ENCODE results near the gene MANBA.
"Not testable (repeated sequence)": the region's sequence is repeated elsewhere in the genome, so short reads cannot be mapped to it uniquely, and the experiment has no call there.

The MANBA gene

GRCh38 chr4:102761906-102762305, 1.1 kb upstream of the MANBA start:
- no peak for DNase-seq (ENCODE audit: low read depth)

GRCh38 chr4:102761296-102761701, 531 bp upstream of the MANBA start:
- no peak for DNase-seq (ENCODE audit: low read depth)

GRCh38 chr4:102759831-102760644, 730 bp downstream of the MANBA start:
- peak; percentile 15 for DNase-seq (ENCODE audit: low read depth)

GRCh38 chr4:102758241-102759160, 2.3 kb downstream of the MANBA start:
- no peak for DNase-seq (ENCODE audit: low read depth)

- DNase-seq (ENCODE audit: low read depth) = no peak
Measured at GRCh38 chr4:102757681-102758080, 3.1 kb downstream of the MANBA start.

GRCh38 chr4:102754044-102754443, 6.7 kb downstream of the MANBA start:
- no peak for DNase-seq (ENCODE audit: low read depth)

- DNase-seq (ENCODE audit: low read depth) = no peak
Measured at GRCh38 chr4:102751941-102752340, 8.8 kb downstream of the MANBA start.

GRCh38 chr4:102743352-102743751, 17.4 kb downstream of the MANBA start:
- not testable (repeated sequence) for DNase-seq (ENCODE audit: low read depth)

GRCh38 chr4:102738802-102739201, 22.0 kb downstream of the MANBA start:
- not testable (repeated sequence) for DNase-seq (ENCODE audit: low read depth)

GRCh38 chr4:102736636-102737549, 23.9 kb downstream of the MANBA start:
- no peak for DNase-seq (ENCODE audit: low read depth)

GRCh38 chr4:102735582-102735981, 25.2 kb downstream of the MANBA start:
- no peak for DNase-seq (ENCODE audit: low read depth)

- DNase-seq (ENCODE audit: low read depth) = no peak
Measured at GRCh38 chr4:102734591-102735385, 26.0 kb downstream of the MANBA start.

- DNase-seq (ENCODE audit: low read depth) = no peak
Measured at GRCh38 chr4:102734116-102734515, 26.7 kb downstream of the MANBA start.

- DNase-seq (ENCODE audit: low read depth) = no peak
Measured at GRCh38 chr4:102733084-102733483, 27.7 kb downstream of the MANBA start.

GRCh38 chr4:102732678-102733077, 28.1 kb downstream of the MANBA start:
- DNase-seq (ENCODE audit: low read depth) = no peak

GRCh38 chr4:102730968-102731533, 29.7 kb downstream of the MANBA start:
- no peak for DNase-seq (ENCODE audit: low read depth)

GRCh38 chr4:102729486-102729885, 31.3 kb downstream of the MANBA start:
- DNase-seq (ENCODE audit: low read depth) = not testable (repeated sequence)

- DNase-seq (ENCODE audit: low read depth) = not testable (repeated sequence)
Measured at GRCh38 chr4:102726919-102727318, 33.8 kb downstream of the MANBA start.

- DNase-seq (ENCODE audit: low read depth) = no peak
Measured at GRCh38 chr4:102726068-102726467, 34.7 kb downstream of the MANBA start.

- no peak for DNase-seq (ENCODE audit: low read depth)
Measured at GRCh38 chr4:102725229-102725628, 35.5 kb downstream of the MANBA start.

GRCh38 chr4:102723511-102723910, 37.3 kb downstream of the MANBA start:
- DNase-seq (ENCODE audit: low read depth) = no peak
